ENCODE results near the gene HAUS5. TPM values are rescaled to one million over a fixed set of nuclear protein-coding genes. Genes with fewer than 3 reads are reported as not detected.

Gene HAUS5
- total RNA-seq, 2 donors from 2014 or later, result 32.4 to 33.7 TPM

DNA sequence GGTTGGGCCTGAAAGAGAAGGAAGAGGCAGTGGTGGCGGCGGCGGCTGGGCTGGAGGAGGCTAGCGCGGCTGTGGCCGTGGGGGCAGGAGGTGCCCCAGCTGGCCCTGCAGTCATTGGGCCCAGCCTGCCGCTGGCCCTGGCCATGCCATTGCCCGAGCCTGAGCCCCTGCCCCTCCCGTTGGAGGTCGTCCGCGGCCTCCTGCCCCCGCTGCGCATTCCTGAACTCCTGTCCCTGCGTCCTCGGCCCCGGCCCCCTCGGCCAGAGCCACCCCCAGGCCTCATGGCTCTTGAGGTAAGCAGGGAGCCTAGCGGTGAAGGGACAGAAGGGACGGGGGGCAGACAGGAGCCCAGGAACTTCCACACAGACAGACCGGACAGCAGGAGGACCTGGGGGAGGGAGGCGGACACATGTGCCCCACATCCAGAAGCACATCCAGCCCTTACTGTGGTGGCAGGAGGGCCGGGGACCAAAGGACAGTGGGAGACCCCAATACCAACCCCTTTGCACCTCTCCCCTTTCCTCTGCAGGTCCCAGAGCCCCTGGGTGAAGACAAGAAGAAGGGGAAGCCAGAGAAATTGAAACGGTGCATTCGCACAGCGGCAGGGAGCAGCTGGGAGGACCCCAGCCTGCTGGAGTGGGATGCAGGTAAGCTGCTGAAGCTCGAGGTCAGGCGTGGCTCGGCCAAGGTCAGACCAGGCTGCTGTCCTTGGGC, 21.3 kb downstream of the HAUS5 start:
- Mint-ChIP-seq H3K36me3 (ENCODE audit: low read depth) (peaks cover 62% of the 10 kb centered on the region), H3K4me3 (no peak overlapping the region), H3K9me3 (no peaks in the 10 kb centered on the region), H3K4me1 (peaks cover 4% of the 10 kb centered on the region), H3K27me3 (ENCODE audit: insufficient read depth) (no peaks in the 10 kb centered on the region), H3K27ac (no peak overlapping the region)
- H3K27ac ChIP-seq (ENCODE audit: low read depth, low read length), result no peak overlapping the region
- H3K4me3 ChIP-seq (ENCODE audit: low read length), result no peak overlapping the region
- no peaks in the 10 kb centered on the region for H3K9me3 ChIP-seq (ENCODE audit: control insufficient read depth, low read length)
- no peaks in the 10 kb centered on the region for H3K4me1 ChIP-seq (ENCODE audit: control insufficient read depth, insufficient read depth, low read length)
- no peak for DNase-seq
- peaks cover 62% of the 10 kb centered on the region for H3K36me3 ChIP-seq (ENCODE audit: control insufficient read depth, insufficient read depth, low read length)
- TF ChIP-seq, protein P1, sequence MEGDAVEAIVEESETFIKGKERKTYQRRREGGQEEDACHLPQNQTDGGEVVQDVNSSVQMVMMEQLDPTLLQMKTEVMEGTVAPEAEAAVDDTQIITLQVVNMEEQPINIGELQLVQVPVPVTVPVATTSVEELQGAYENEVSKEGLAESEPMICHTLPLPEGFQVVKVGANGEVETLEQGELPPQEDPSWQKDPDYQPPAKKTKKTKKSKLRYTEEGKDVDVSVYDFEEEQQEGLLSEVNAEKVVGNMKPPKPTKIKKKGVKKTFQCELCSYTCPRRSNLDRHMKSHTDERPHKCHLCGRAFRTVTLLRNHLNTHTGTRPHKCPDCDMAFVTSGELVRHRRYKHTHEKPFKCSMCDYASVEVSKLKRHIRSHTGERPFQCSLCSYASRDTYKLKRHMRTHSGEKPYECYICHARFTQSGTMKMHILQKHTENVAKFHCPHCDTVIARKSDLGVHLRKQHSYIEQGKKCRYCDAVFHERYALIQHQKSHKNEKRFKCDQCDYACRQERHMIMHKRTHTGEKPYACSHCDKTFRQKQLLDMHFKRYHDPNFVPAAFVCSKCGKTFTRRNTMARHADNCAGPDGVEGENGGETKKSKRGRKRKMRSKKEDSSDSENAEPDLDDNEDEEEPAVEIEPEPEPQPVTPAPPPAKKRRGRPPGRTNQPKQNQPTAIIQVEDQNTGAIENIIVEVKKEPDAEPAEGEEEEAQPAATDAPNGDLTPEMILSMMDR (conservative IDR thresholded peaks at IDR 0.05), result no peak
- H3K9ac ChIP-seq (ENCODE audit: extremely low read depth, low read length, poor library complexity, severe bottlenecking), result no peak overlapping the region
- H3K27me3 ChIP-seq (ENCODE audit: control insufficient read depth, insufficient read depth, low read length, poor library complexity, severe bottlenecking), result no peaks in the 10 kb centered on the region
- WGBS, 2 experiments (ENCODE audit: insufficient coverage in 1 of 2, insufficient read length in 1 of 2), result 97% methylated on average over 17 to 29 of the region's 29 CpGs

DNA sequence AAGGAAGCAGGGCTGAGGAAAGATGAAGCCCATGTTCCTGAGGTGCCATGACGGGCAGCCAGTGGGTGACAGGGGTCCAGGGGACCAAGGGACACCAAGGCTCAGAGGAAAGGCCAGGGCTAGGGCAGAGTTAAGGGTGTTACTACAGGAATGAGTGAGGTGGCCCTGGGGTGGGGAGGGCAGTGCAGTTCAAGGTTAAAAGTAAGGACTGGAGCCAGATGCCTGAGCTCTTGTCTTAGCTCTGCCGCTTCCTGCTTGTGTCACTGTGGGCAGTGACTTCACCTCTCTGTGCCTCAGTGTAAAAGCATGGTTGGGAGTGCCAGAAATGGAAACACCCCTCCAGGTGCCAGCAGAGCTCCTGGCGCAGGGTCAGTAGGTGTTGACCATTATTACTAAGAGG, 24.1 kb downstream of the HAUS5 start:
- Mint-ChIP-seq H3K9me3 (no peaks in the 10 kb centered on the region), H3K4me3 (no peak overlapping the region), H3K36me3 (ENCODE audit: low read depth) (peaks cover 47% of the 10 kb centered on the region), H3K27me3 (ENCODE audit: insufficient read depth) (no peaks in the 10 kb centered on the region), H3K27ac (no peak overlapping the region), H3K4me1 (peaks cover 11% of the 10 kb centered on the region)
- H3K36me3 ChIP-seq (ENCODE audit: control insufficient read depth, insufficient read depth, low read length), result peaks cover 50% of the 10 kb centered on the region
- 95 to 96% methylated on average over 3 of the region's 3 CpGs for WGBS, 2 experiments (ENCODE audit: insufficient coverage in 1 of 2, insufficient read length in 1 of 2)
- H3K27me3 ChIP-seq (ENCODE audit: control insufficient read depth, insufficient read depth, low read length, poor library complexity, severe bottlenecking), result no peaks in the 10 kb centered on the region
- no peak overlapping the region for H3K9ac ChIP-seq (ENCODE audit: extremely low read depth, low read length, poor library complexity, severe bottlenecking)
- DNase-seq, result no peak
- H3K4me1 ChIP-seq (ENCODE audit: control insufficient read depth, insufficient read depth, low read length), result no peaks in the 10 kb centered on the region
- TF ChIP-seq, protein P1 (conservative IDR thresholded peaks at IDR 0.05), result no peak
- no peak overlapping the region for H3K4me3 ChIP-seq (ENCODE audit: low read length)
- H3K9me3 ChIP-seq (ENCODE audit: control insufficient read depth, low read length), result no peaks in the 10 kb centered on the region
- no peak overlapping the region for H3K27ac ChIP-seq (ENCODE audit: low read depth, low read length)

DNA sequence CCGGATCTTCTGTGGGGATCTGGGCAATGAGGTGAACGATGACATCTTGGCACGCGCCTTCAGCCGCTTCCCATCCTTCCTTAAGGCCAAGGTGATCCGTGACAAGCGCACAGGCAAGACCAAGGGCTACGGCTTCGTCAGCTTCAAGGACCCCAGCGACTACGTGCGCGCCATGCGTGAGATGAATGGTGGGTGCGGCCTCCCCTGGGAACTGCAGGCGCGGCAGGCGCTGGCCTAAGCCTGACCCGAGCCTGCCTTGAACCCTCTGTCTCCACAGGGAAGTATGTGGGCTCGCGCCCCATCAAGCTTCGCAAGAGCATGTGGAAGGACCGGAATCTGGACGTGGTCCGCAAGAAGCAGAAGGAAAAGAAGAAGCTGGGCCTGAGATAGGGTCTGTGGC, 24.6 kb downstream of the HAUS5 start:
- Histone ChIP-seq H3K36me3 (ENCODE audit: control insufficient read depth, insufficient read depth, low read length) (peaks cover 45% of the 10 kb centered on the region), H3K9me3 (ENCODE audit: control insufficient read depth, low read length) (no peaks in the 10 kb centered on the region), H3K27ac (ENCODE audit: low read depth, low read length) (no peak overlapping the region), H3K9ac (ENCODE audit: extremely low read depth, low read length, poor library complexity, severe bottlenecking) (no peak overlapping the region), H3K27me3 (ENCODE audit: control insufficient read depth, insufficient read depth, low read length, poor library complexity, severe bottlenecking) (no peaks in the 10 kb centered on the region), H3K4me1 (ENCODE audit: control insufficient read depth, insufficient read depth, low read length) (no peaks in the 10 kb centered on the region), H3K4me3 (ENCODE audit: low read length) (no peak overlapping the region)
- no peak overlapping the region for H3K4me3 Mint-ChIP-seq
- no peak overlapping the region for H3K27ac Mint-ChIP-seq
- peaks cover 11% of the 10 kb centered on the region for H3K4me1 Mint-ChIP-seq
- H3K36me3 Mint-ChIP-seq (ENCODE audit: low read depth), result peaks cover 42% of the 10 kb centered on the region
- H3K9me3 Mint-ChIP-seq, result no peaks in the 10 kb centered on the region
- DNase-seq, result no peak
- 94 to 95% methylated on average over 21 to 25 of the region's 25 CpGs for WGBS, 2 experiments (ENCODE audit: insufficient coverage in 1 of 2, insufficient read length in 1 of 2)
- no peaks in the 10 kb centered on the region for H3K27me3 Mint-ChIP-seq (ENCODE audit: insufficient read depth)
- TF ChIP-seq, protein P1 (conservative IDR thresholded peaks at IDR 0.05), result no peak

All from endodermal cell (in vitro differentiated cells).